H1 (cell line): Measurements from ENCODE around the gene ZCCHC10. TPM values are rescaled to one million over a fixed set of nuclear protein-coding genes. Genes with fewer than 3 reads are reported as not detected.

ENCODE experiments used
- BACH1 ChIP-seq: IDR thresholded peaks from 2 replicates; pipeline ENCODE4 v1.6.1; 2012; ENCODE audit warnings: low read length, improper control_type of control experiment
- BRCA1 ChIP-seq: IDR thresholded peaks from 2 replicates; pipeline ENCODE4 v1.6.1; 2012; ENCODE audit warnings: low read depth, low read length, improper control_type of control experiment
- CBX5 ChIP-seq: fragments of 300-800, 300-1000 bp; sonication (generic); IDR thresholded peaks from 2 replicates; pipeline ENCODE4 v1.7.1; 2016; ENCODE audit warnings: antibody characterized with exemption, low read length, low read depth
- CHD1 ChIP-seq: IDR thresholded peaks from 2 replicates; pipeline ENCODE4 v1.6.1; 2012; ENCODE audit warnings: low read depth, low read length, improper control_type of control experiment
- EGR1 ChIP-seq: IDR thresholded peaks from 2 replicates; pipeline ENCODE4 v1.6.1; 2011; ENCODE audit warnings: low read depth, low read length, borderline replicate concordance
- EZH2 ChIP-seq: fragments of 200-600 bp; sonication (generic); IDR thresholded peaks from 2 replicates; pipeline ENCODE4 v1.7.1; 2012; ENCODE audit warnings: low read depth, mild to moderate bottlenecking, moderate library complexity, low read length, inconsistent platforms; ENCODE audit not compliant: severe bottlenecking
- GABPA ChIP-seq: IDR thresholded peaks from 2 replicates; pipeline ENCODE4 v1.6.1; 2011; ENCODE audit warnings: mild to moderate bottlenecking, low read length, moderate library complexity, borderline replicate concordance; ENCODE audit not compliant: insufficient read depth
- JUND ChIP-seq: IDR thresholded peaks from 2 replicates; pipeline ENCODE4 v1.6.1; 2011; ENCODE audit warnings: mild to moderate bottlenecking, improper control_type of control experiment, low read length
- KDM4A ChIP-seq: IDR thresholded peaks from one replicate; pipeline ENCODE4 v1.7.1; 2012; ENCODE audit warnings: low read depth, mild to moderate bottlenecking, moderate library complexity, low read length, inconsistent platforms; ENCODE audit not compliant: severe bottlenecking
- KDM5A ChIP-seq: fragments of 200-600 bp; IDR thresholded peaks from 2 replicates; pipeline ENCODE4 v1.7.1; 2012; ENCODE audit warnings: mild to moderate bottlenecking, low read length, inconsistent platforms, mixed read lengths
- NANOG ChIP-seq: IDR thresholded peaks from 2 replicates; pipeline ENCODE4 v1.6.1; 2011; ENCODE audit warnings: low read length, low read depth, mild to moderate bottlenecking, inconsistent platforms; ENCODE audit not compliant: insufficient read depth, poor library complexity, severe bottlenecking
- NRF1 ChIP-seq: IDR thresholded peaks from 2 replicates; pipeline ENCODE4 v1.6.1; 2011; ENCODE audit warnings: mild to moderate bottlenecking, low read depth, low read length, improper control_type of control experiment
- PHF8 ChIP-seq: fragments of 200-600 bp; sonication (generic); conservative IDR thresholded peaks from 2 replicates; pipeline ENCODE4 v1.7.1; 2012; ENCODE audit warnings: low read depth, mild to moderate bottlenecking, inconsistent platforms, low read length, moderate library complexity
- RBBP5 ChIP-seq: IDR thresholded peaks from 2 replicates; pipeline ENCODE4 v1.7.1; 2012; ENCODE audit warnings: low read depth, mild to moderate bottlenecking, inconsistent platforms, low read length, moderate library complexity, borderline replicate concordance
- SAP30 ChIP-seq: fragments of 300-600 bp; sonication (generic); IDR thresholded peaks from 2 replicates; pipeline ENCODE4 v1.7.1; 2012; ENCODE audit warnings: low read length, moderate library complexity, mild to moderate bottlenecking, inconsistent platforms; ENCODE audit not compliant: insufficient read depth, insufficient replicate concordance
- SIX5 ChIP-seq: IDR thresholded peaks from 2 replicates; pipeline ENCODE4 v1.6.1; 2011; ENCODE audit warnings: mild to moderate bottlenecking, low read depth, low read length
- SP2 ChIP-seq: IDR thresholded peaks from 2 replicates; pipeline ENCODE4 v1.6.1; 2012; ENCODE audit warnings: mild to moderate bottlenecking, low read length, inconsistent platforms
- SUZ12 ChIP-seq: fragments of 200-600 bp; sonication (generic); IDR thresholded peaks from 2 replicates; pipeline ENCODE4 v1.6.1; 2012; ENCODE audit warnings: mild to moderate bottlenecking, inconsistent platforms, low read length, moderate library complexity, mixed read lengths
- TAF1 ChIP-seq: IDR thresholded peaks from 2 replicates; pipeline ENCODE4 v1.6.1; 2011; ENCODE audit warnings: mild to moderate bottlenecking, low read depth, low read length
- TBP ChIP-seq: IDR thresholded peaks from 2 replicates; pipeline ENCODE4 v1.6.1; 2011; ENCODE audit warnings: low read depth, low read length, improper control_type of control experiment
- YY1 ChIP-seq: IDR thresholded peaks from 2 replicates; pipeline ENCODE4 v1.6.1; 2011; ENCODE audit warnings: low read depth, mild to moderate bottlenecking, low read length
- polyA plus RNA-seq, 7 experiments: library from polyadenylated mRNA; depleted of rRNA in 3 of 7; stranded (reverse) in 5 of 7; unstranded in 2 of 7; fragments of >200 nt in 5 of 7; fragments of 200-250 nt in 2 of 7; gene quantifications; 1 replicate in 5 of 7; 2 replicates in 1 of 7; 4 replicates in 1 of 7; pipeline versions ENCODE4 v1.2.1 to v1.2.3, GENCODE V29; 2011 to 2013; ENCODE audit warnings: missing spikeins in 2 of 7, mixed read lengths in 2 of 7
- total RNA-seq: library from RNA; stranded (reverse); fragmentation: NEBNext Ultra II Directional; extraction: Animal tissue kit (Norgen Biotek cat#: 25700); gene quantifications from 2 replicates; pipeline ENCODE4 v1.2.1, GENCODE V29; 2021
- TF ChIP-seq, protein P1 (sequence below): IDR thresholded peaks from 2 replicates; pipeline ENCODE4 v1.6.1; 2012; ENCODE audit warnings: low read length, inconsistent platforms

The ZCCHC10 gene
- total and polyA plus RNA-seq, 2 of the 8 experiments (the other 6 are each of a cell fraction or from before 2014, with no cell fraction given): 22.4 to 32.9 TPM

- TF ChIP-seq GABPA: no peak
- TF ChIP-seq RBBP5: 0 out of 2 replicates have a peak, but pooled peaks have one; percentile 1
- TF ChIP-seq SP2: no peak
- peak; percentile 74 for TF ChIP-seq BRCA1
- no peak for TF ChIP-seq CHD1
- no peak for TF ChIP-seq NANOG
- TF ChIP-seq TAF1: peak; percentile 68
- TF ChIP-seq JUND: no peak
- no peak for TF ChIP-seq PHF8
- no peak for TF ChIP-seq SIX5
- TF ChIP-seq YY1: no peak
- TF ChIP-seq, protein P1, sequence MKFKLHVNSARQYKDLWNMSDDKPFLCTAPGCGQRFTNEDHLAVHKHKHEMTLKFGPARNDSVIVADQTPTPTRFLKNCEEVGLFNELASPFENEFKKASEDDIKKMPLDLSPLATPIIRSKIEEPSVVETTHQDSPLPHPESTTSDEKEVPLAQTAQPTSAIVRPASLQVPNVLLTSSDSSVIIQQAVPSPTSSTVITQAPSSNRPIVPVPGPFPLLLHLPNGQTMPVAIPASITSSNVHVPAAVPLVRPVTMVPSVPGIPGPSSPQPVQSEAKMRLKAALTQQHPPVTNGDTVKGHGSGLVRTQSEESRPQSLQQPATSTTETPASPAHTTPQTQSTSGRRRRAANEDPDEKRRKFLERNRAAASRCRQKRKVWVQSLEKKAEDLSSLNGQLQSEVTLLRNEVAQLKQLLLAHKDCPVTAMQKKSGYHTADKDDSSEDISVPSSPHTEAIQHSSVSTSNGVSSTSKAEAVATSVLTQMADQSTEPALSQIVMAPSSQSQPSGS: peak; percentile 89
- no peak for TF ChIP-seq BACH1
- TF ChIP-seq SUZ12: no peak
- TF ChIP-seq EZH2: no peak
- TF ChIP-seq TBP: peak; percentile 20; the same call in 1 of the 2 replicates
- TF ChIP-seq KDM4A: peak; percentile 9
- TF ChIP-seq CBX5: no peak
- TF ChIP-seq SAP30: peak; percentile 41
- no peak for TF ChIP-seq KDM5A
- peak; percentile 28; the same call in 1 of the 2 replicates for TF ChIP-seq EGR1
- TF ChIP-seq NRF1: no peak
Observed at GRCh38 chr5:132962429-132963021, 63.8 kb downstream of the ZCCHC10 start (continued).
